ENCODE data around the gene ATXN1.

The ATXN1 gene

GRCh38 chr6:16370943-16371342 is 390.3 kb downstream of the ATXN1 start:
- DNase-seq: no peak

- no peak for DNase-seq
Observed at GRCh38 chr6:16369989-16370388, 391.3 kb downstream of the ATXN1 start.

GRCh38 chr6:16369140-16369745 is 392.0 kb downstream of the ATXN1 start:
- DNase-seq: no peak

- no peak for DNase-seq
Observed at GRCh38 chr6:16367571-16367970, 393.7 kb downstream of the ATXN1 start.

GRCh38 chr6:16363749-16364148 is 397.5 kb downstream of the ATXN1 start:
- DNase-seq: no peak

GRCh38 chr6:16362819-16363589 is 398.3 kb downstream of the ATXN1 start:
- DNase-seq: no peak

GRCh38 chr6:16362296-16362695 is 399.0 kb downstream of the ATXN1 start:
- no peak for DNase-seq

GRCh38 chr6:16361861-16362260 is 399.4 kb downstream of the ATXN1 start:
- no peak for DNase-seq

GRCh38 chr6:16361121-16361520 is 400.1 kb downstream of the ATXN1 start:
- no peak for DNase-seq

GRCh38 chr6:16360365-16360764 is 400.9 kb downstream of the ATXN1 start:
- no peak for DNase-seq

- no peak for DNase-seq
Observed at GRCh38 chr6:16359563-16359962, 401.7 kb downstream of the ATXN1 start.

- DNase-seq: no peak
Observed at GRCh38 chr6:16358531-16359138, 402.6 kb downstream of the ATXN1 start.

GRCh38 chr6:16355699-16356446 is 405.4 kb downstream of the ATXN1 start:
- no peak for DNase-seq

- no peak for DNase-seq
Observed at GRCh38 chr6:16355238-16355637, 406.0 kb downstream of the ATXN1 start.

- no peak for DNase-seq
Observed at GRCh38 chr6:16354692-16355091, 406.6 kb downstream of the ATXN1 start.

GRCh38 chr6:16352821-16353438 is 408.3 kb downstream of the ATXN1 start:
- no peak for DNase-seq

- no peak for DNase-seq
Observed at GRCh38 chr6:16352258-16352635, 409.0 kb downstream of the ATXN1 start.

- no peak for DNase-seq
Observed at GRCh38 chr6:16349544-16349943, 411.7 kb downstream of the ATXN1 start.

GRCh38 chr6:16346831-16347230 is 414.4 kb downstream of the ATXN1 start:
- no peak for DNase-seq

GRCh38 chr6:16345449-16346330 is 415.6 kb downstream of the ATXN1 start:
- no peak for DNase-seq

GRCh38 chr6:16344756-16345155 is 416.5 kb downstream of the ATXN1 start:
- no peak for DNase-seq

- no peak for DNase-seq
Observed at GRCh38 chr6:16343593-16343992, 417.7 kb downstream of the ATXN1 start.
